Measurements from ENCODE around the gene GALNT3.

GALNT3 gene

DNA sequence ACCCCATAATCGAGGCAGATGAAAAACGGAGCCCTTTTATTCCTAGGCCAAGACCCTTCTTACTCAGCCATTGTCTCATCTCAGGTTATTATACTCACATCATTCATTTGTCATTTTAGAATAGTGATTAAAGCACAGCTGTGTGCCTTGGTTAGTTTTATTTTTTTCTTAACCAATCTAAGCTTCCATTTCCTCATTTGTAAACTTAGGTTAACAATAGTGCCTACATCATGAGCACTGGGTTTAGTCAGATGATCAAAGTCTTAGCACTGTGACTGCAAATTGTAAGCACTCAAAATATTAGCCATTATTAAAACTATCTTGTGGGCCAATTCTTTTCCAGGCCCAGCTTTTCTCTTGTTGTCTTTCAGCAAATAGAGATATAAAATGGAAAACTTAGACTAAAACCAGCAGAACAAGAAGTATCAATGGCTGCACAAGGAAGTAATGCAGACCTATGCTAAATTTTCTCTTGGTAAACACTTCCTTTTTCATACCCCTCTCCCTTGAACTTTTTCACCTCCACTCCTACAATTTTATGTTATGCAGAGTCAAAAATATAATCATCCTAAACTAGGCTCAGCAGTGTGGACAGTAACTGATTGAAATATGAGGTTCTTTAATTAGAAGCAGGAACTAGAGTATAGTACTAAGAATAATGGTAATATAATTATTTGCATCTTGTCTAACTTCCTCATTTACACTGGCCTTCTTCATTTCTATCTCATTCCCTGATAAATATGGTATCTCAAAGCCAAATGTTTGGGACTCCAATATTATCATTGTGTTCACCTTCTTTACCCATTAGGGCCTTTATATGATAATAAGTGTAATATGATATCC lies 21.5 kb upstream of the GALNT3 start:
- no peak overlapping the region for H3K4me3 ChIP-seq (ENCODE audit: low read depth, low read length)
- TF ChIP-seq, protein P1, sequence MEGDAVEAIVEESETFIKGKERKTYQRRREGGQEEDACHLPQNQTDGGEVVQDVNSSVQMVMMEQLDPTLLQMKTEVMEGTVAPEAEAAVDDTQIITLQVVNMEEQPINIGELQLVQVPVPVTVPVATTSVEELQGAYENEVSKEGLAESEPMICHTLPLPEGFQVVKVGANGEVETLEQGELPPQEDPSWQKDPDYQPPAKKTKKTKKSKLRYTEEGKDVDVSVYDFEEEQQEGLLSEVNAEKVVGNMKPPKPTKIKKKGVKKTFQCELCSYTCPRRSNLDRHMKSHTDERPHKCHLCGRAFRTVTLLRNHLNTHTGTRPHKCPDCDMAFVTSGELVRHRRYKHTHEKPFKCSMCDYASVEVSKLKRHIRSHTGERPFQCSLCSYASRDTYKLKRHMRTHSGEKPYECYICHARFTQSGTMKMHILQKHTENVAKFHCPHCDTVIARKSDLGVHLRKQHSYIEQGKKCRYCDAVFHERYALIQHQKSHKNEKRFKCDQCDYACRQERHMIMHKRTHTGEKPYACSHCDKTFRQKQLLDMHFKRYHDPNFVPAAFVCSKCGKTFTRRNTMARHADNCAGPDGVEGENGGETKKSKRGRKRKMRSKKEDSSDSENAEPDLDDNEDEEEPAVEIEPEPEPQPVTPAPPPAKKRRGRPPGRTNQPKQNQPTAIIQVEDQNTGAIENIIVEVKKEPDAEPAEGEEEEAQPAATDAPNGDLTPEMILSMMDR (IDR thresholded peaks at IDR 0.05; ENCODE audit: insufficient read depth, low read depth, low read length, missing control alignments): no peak
- DNase-seq (ENCODE audit: low read depth): no peak

DNA sequence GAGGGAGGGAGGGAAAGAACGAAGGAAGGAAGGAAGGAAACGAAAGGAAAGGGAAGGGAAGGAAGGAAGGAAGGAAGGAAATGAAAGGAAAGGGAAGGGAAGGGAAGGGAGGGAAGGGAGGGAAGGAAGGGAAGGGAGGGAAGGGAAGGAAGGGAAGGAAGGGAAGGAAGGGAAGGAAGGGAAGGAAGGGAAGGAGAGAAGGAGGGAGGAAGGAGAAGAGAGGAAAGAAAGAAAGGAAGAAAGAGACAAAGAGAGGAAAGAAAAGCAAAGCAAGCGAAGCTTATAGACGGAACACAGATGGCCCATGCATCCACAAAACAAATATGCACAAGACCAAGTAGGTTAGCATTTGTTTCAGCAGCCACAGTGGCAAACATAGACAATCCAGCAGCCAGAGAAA lies 20.4 kb upstream of the GALNT3 start:
- H3K4me3 ChIP-seq (ENCODE audit: low read depth, low read length): no peak overlapping the region
- DNase-seq (ENCODE audit: low read depth): no peak
- TF ChIP-seq, protein P1 (IDR thresholded peaks at IDR 0.05; ENCODE audit: insufficient read depth, low read depth, low read length, missing control alignments): no peak

DNA sequence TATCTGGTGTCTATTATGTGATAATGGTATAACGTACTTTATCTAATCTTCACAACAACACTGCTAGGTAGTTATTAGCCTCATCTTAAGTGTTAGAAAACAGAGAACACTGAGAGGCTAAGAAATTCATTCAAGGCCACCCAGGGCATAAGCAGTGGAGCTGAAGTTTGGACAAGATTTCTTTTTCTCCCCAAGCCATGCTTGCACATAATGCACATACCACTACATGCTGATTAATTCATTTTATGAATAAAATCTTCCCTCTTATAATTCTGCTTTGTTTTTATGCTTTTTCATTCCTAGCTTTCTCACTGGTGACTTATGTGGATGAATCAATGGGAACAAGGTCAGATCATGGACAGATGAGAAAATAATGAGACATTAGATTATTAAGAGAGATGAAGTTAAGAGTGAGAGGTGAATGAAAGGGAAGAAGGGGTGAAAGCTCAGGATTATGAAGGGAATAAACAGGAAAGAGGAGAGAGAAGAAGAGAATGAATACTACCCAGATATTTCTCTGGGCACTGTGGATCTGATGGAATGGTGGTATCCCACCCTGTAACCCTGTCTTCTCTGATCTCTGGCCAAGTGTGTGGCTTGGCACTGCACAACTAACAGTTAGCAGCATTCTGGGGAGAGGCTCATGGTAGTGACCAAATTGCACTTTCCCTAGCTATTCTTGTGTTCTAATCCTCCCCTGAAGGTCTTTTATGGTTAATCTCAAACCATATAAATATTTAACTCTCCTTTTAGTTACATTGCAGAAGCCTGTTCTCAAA lies 17.7 kb upstream of the GALNT3 start:
- DNase-seq (ENCODE audit: low read depth): no peak
- TF ChIP-seq, protein P1 (IDR thresholded peaks at IDR 0.05; ENCODE audit: insufficient read depth, low read depth, low read length, missing control alignments): no peak
- H3K4me3 ChIP-seq (ENCODE audit: low read depth, low read length): no peak overlapping the region

DNA sequence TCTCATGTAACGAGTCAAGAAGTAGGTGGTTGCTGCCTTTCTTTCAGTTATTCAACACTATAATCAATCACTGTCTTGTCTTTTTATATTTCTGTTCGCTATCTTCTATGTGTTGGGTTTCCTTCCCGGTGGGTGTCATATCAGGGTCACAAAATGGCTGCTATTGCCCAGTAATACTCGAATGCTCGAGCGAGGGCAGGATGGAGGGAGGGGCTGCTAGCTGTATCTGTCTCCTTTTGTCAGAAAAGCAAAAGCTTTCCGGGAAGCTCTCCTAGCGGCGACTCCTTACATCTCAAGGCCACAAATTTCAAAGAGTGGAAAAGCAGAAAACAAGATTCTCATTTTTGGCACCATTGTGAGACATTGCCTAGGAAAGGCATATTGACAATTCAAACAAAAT lies 16.4 kb upstream of the GALNT3 start:
- TF ChIP-seq, protein P1 (IDR thresholded peaks at IDR 0.05; ENCODE audit: insufficient read depth, low read depth, low read length, missing control alignments): no peak
- H3K4me3 ChIP-seq (ENCODE audit: low read depth, low read length): no peak overlapping the region
- no peak for DNase-seq (ENCODE audit: low read depth)

DNA sequence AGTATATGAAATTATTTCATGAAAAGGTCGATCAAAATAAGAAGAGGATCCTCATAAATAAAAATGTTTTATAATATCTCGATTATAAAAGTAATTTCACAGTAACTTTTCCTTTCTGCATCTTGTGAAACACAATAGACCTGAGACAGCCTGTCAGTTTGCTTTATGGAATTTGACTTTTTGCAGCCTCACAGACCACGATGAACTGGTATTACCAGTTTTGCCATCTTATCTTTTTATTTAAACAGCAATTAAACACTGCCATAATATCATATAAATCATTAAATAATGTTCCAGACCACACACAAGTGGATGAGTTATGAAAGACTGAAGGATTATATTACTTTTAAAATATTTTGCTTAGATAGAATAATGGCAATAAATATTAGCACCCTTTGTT lies 10.7 kb upstream of the GALNT3 start:
- H3K4me3 ChIP-seq (ENCODE audit: low read depth, low read length): no peak overlapping the region
- TF ChIP-seq, protein P1 (IDR thresholded peaks at IDR 0.05; ENCODE audit: insufficient read depth, low read depth, low read length, missing control alignments): no peak
- no peak for DNase-seq (ENCODE audit: low read depth)

DNA sequence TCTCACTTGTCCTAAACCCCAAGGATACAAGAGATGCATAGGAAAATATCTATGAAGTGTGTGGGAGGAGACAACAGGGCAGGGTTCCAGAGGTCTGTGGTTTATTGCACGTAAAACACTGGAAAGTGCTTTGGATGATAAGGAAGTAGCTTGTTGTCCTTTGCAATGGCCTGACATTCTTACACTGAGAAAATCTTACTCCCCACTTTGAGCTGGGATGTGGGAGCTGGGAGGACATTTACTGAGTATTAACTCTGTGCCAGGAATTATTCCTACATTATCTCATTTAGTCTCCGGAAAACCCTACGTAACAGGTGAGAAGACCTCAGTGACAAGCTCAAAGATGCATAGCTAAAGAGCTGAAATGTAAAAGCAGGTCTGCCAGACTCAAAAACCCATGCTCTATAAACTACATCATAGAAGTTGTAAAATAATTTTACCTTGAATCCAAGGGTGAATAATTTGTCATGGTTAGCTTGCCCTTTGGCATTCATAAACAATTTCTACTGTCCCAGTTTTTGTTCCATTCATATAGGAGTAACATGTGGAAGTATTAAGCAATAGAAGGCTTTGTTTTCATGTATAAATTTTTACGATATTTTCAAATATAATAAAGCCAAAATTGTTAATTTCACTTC lies 9.2 kb upstream of the GALNT3 start:
- DNase-seq (ENCODE audit: low read depth): no peak
- no peak overlapping the region for H3K4me3 ChIP-seq (ENCODE audit: low read depth, low read length)
- TF ChIP-seq, protein P1 (IDR thresholded peaks at IDR 0.05; ENCODE audit: insufficient read depth, low read depth, low read length, missing control alignments): no peak
